Mucosa of gallbladder (tissue), 1 donor: ENCODE measurements around the gene GNAL. TPM values are rescaled to one million over a fixed set of nuclear protein-coding genes. Genes with fewer than 3 reads are reported as not detected.
"Not testable (repeated sequence)": the region's sequence is repeated elsewhere in the genome, so short reads cannot be mapped to it uniquely, and the experiment has no call there.

ENCODE experiments used
- DNase-seq: peaks from one replicate; pipeline ENCODE4 v3.0.0-alpha.2; 2020; ENCODE audit warnings: low spot score
- total RNA-seq: library from RNA; stranded (reverse); gene quantifications from one replicate; pipeline ENCODE4 v1.2.1, GENCODE V29; 2021
- donor health status: DM: no; HTN: no; CAD: no.

The GNAL gene
- total RNA-seq, 1 donor from 2014 or later = 3.9 TPM

- no peak for DNase-seq
Observed at GRCh38 chr18:11849279-11849678, 160.2 kb downstream of the GNAL start.

GRCh38 chr18:11849841-11850634 is 161.0 kb downstream of the GNAL start:
- DNase-seq = peak; percentile 61

GRCh38 chr18:11850821-11851145 is 161.7 kb downstream of the GNAL start:
- DNase-seq = no peak

GRCh38 chr18:11851146-11851805 is 162.2 kb downstream of the GNAL start, which contains the start of gene CHMP1B:
Gene CHMP1B, plus strand, starts transcription at chr18:11851413. Its CDS starts 99 bp downstream, at chr18:11851512.
- peak; percentile 98 for DNase-seq

- DNase-seq = peak; percentile 20
Observed at GRCh38 chr18:11851806-11852337, 162.8 kb downstream of the GNAL start.

- DNase-seq = not testable (repeated sequence)
Observed at GRCh38 chr18:11854554-11854953, 165.5 kb downstream of the GNAL start.

- peak; percentile 76 for DNase-seq
Observed at GRCh38 chr18:11857177-11857887, 168.3 kb downstream of the GNAL start.

GRCh38 chr18:11859282-11859830 is 170.3 kb downstream of the GNAL start:
- no peak for DNase-seq

GRCh38 chr18:11859903-11860407 is 170.9 kb downstream of the GNAL start:
- DNase-seq = no peak

GRCh38 chr18:11860594-11861450 is 171.8 kb downstream of the GNAL start:
- DNase-seq = no peak

- no peak for DNase-seq
Observed at GRCh38 chr18:11861583-11862288, 172.7 kb downstream of the GNAL start.

- no peak for DNase-seq
Observed at GRCh38 chr18:11862468-11863137, 173.5 kb downstream of the GNAL start.

- no peak for DNase-seq
Observed at GRCh38 chr18:11864471-11864870, 175.4 kb downstream of the GNAL start.

GRCh38 chr18:11865071-11865470 is 176.0 kb downstream of the GNAL start:
- DNase-seq = no peak

GRCh38 chr18:11866329-11866728 is 177.3 kb downstream of the GNAL start:
- DNase-seq = no peak

GRCh38 chr18:11866764-11867163 is 177.7 kb downstream of the GNAL start:
- DNase-seq = no peak

- DNase-seq = no peak
Observed at GRCh38 chr18:11868230-11868629, 179.2 kb downstream of the GNAL start.

- DNase-seq = no peak
Observed at GRCh38 chr18:11871501-11871900, 182.4 kb downstream of the GNAL start.

GRCh38 chr18:11872479-11873136 is 183.5 kb downstream of the GNAL start:
- DNase-seq = no peak
